HepG2 (cell line): ENCODE measurements around the gene SLBP. TPM values are rescaled to one million over a fixed set of nuclear protein-coding genes. Genes with fewer than 3 reads are reported as not detected.

Source experiments
- DZIP1 ChIP-seq: sonication (generic); formaldehyde crosslinking; IDR thresholded peaks from 2 replicates; pipeline ENCODE4 v1.5.0; 2020; ENCODE audit warnings: mild to moderate bottlenecking, missing genetic modification reagents
- EP300 ChIP-seq, 3 experiments: sonication (generic) in 1 of 3; formaldehyde crosslinking in 1 of 3; IDR thresholded peaks; 2 replicates each; pipeline versions ENCODE4 v1.5.1 to v1.6.1; 2011 to 2020; ENCODE audit warnings: low read depth in 2 of 3, low read length in 2 of 3, borderline replicate concordance in 1 of 3, improper control_type of control experiment in 1 of 3, mild to moderate bottlenecking in 1 of 3, missing genetic modification reagents in 1 of 3, moderate library complexity in 1 of 3
- FOXA1 ChIP-seq, 2 experiments: fragments of 450-650 bp in 1 of 2; sonication (generic) in 1 of 2; formaldehyde crosslinking in 1 of 2; IDR thresholded peaks; 2 replicates each; pipeline versions ENCODE4 v1.4.0 to v1.6.1; 2016 to 2020; ENCODE audit warnings: missing genetic modification reagents in 1 of 2
- GATAD2A ChIP-seq: IDR thresholded peaks from 2 replicates; pipeline ENCODE4 v1.6.1; 2016
- IRF2 ChIP-seq: IDR thresholded peaks from 2 replicates; pipeline ENCODE4 v1.6.1; 2018; ENCODE audit warnings: missing genetic modification reagents, missing compliant biosample characterization
- MATR3 ChIP-seq: sonication (generic); formaldehyde crosslinking; IDR thresholded peaks from 2 replicates; pipeline ENCODE4 v1.4.0; 2020; ENCODE audit warnings: missing genetic modification reagents
- MTF1 ChIP-seq: sonication (generic); formaldehyde crosslinking; IDR thresholded peaks from 2 replicates; pipeline ENCODE4 v1.5.0; 2020; ENCODE audit warnings: missing genetic modification reagents
- MTF2 ChIP-seq: sonication (generic); formaldehyde crosslinking; IDR thresholded peaks from 2 replicates; pipeline ENCODE4 v1.5.0; 2020; ENCODE audit warnings: missing genetic modification reagents, borderline replicate concordance
- NFIB ChIP-seq: sonication (generic); formaldehyde crosslinking; IDR thresholded peaks from 2 replicates; pipeline ENCODE4 v1.9.0; 2021; ENCODE audit warnings: missing genetic modification reagents, mild to moderate bottlenecking, borderline replicate concordance
- NONO ChIP-seq, 2 experiments: fragments of 450-650 bp in 1 of 2; sonication (generic) in 1 of 2; formaldehyde crosslinking in 1 of 2; IDR thresholded peaks in 1 of 2; conservative IDR thresholded peaks in 1 of 2; 2 replicates each; pipeline versions ENCODE4 v1.6.1 to v1.8.0; 2017 to 2022; ENCODE audit warnings: mild to moderate bottlenecking in 1 of 2, missing genetic modification reagents in 1 of 2, moderate library complexity in 1 of 2
- NR0B2 ChIP-seq: sonication (generic); formaldehyde crosslinking; IDR thresholded peaks from 2 replicates; pipeline ENCODE4 v1.4.0; 2020; ENCODE audit warnings: mild to moderate bottlenecking, missing genetic modification reagents
- PHF21A ChIP-seq: sonication (generic); formaldehyde crosslinking; IDR thresholded peaks from 2 replicates; pipeline ENCODE4 v1.5.0; 2020; ENCODE audit warnings: mild to moderate bottlenecking, missing genetic modification reagents
- RBM39 ChIP-seq: fragments of 200-400 bp; formaldehyde crosslinking; IDR thresholded peaks from one replicate; pipeline ENCODE4 v1.6.1; 2018; ENCODE audit warnings: antibody characterized with exemption, mild to moderate bottlenecking, low read depth, low read length; ENCODE audit not compliant: poor library complexity, severe bottlenecking
- SP5 ChIP-seq: IDR thresholded peaks from 2 replicates; pipeline ENCODE4 v1.6.1; 2016; ENCODE audit warnings: low read depth, borderline replicate concordance
- ZNF296 ChIP-seq: sonication (generic); formaldehyde crosslinking; conservative IDR thresholded peaks from 2 replicates; pipeline ENCODE4 v1.5.0; 2020; ENCODE audit warnings: mild to moderate bottlenecking, missing genetic modification reagents
- ZNF430 ChIP-seq: sonication (generic); formaldehyde crosslinking; IDR thresholded peaks from 2 replicates; pipeline ENCODE4 v1.9.0; 2021; ENCODE audit warnings: mild to moderate bottlenecking, missing genetic modification reagents
- ZNF577 ChIP-seq: sonication (generic); formaldehyde crosslinking; IDR thresholded peaks from 2 replicates; pipeline ENCODE4 v1.4.0; 2020; ENCODE audit warnings: mild to moderate bottlenecking, low read depth, missing genetic modification reagents, borderline replicate concordance
- ZNF687 ChIP-seq: sonication (generic); formaldehyde crosslinking; IDR thresholded peaks from 2 replicates; pipeline ENCODE4 v1.5.1; 2020; ENCODE audit warnings: mild to moderate bottlenecking, missing genetic modification reagents, moderate library complexity
- ZNF891 ChIP-seq: sonication (generic); formaldehyde crosslinking; IDR thresholded peaks from 2 replicates; pipeline ENCODE4 v1.5.0; 2020; ENCODE audit warnings: mild to moderate bottlenecking, missing genetic modification reagents
- polyA plus RNA-seq, 8 experiments: library from polyadenylated mRNA; depleted of rRNA in 3 of 8; stranded (reverse) in 7 of 8; unstranded in 1 of 8; fragments of >200 nt; fragmentation: Illumina TruSeq in 4 of 8; extraction: Trizol in 4 of 8; gene quantifications; 2 replicates each; pipeline versions ENCODE4 v1.2.1 to v1.2.3, GENCODE V29; 2011 to 2016; ENCODE audit warnings: low read depth in 4 of 8, missing spikeins in 1 of 8, mixed read lengths in 1 of 8; ENCODE audit not compliant: insufficient read depth in 1 of 8
- total RNA-seq, 5 experiments: library from RNA; depleted of rRNA; stranded (reverse); fragments of >200 nt; fragmentation: Illumina TruSeq; extraction: Trizol; gene quantifications; 2 replicates each; pipeline ENCODE4 v1.2.3, GENCODE V29; 2016; ENCODE audit warnings: low read depth in 1 of 5
- TF ChIP-seq, protein P1 (sequence below): sonication (generic); formaldehyde crosslinking; IDR thresholded peaks from 2 replicates; pipeline ENCODE4 v1.4.0; 2020; ENCODE audit warnings: low read depth, mild to moderate bottlenecking, missing genetic modification reagents

SLBP gene
- total and polyA plus RNA-seq, 2 of the 13 experiments (the other 11 are each of a cell fraction or from before 2014, with no cell fraction given): 43.9 to 104 TPM

DNA sequence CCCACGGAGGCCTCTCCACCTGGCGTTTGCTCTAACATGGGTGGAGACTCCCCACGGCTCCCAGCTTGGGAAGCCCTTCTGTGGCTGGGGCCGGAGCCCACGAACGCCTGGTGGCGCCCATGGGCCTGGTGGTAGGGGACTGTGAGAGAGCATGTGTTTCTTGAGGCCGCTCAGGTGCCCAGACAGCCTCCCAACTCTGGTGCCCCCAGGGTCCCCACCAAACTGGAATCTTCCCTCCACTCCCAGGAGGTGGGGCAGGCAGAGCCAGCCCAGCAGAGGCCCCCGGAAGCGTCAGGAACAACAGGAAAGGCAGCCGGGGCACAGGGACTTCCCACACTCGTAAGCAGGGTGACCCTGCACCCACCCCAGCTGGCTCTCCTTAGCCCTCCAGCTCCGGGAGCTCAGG is 47.7 kb upstream of the SLBP start (continued):
- TF ChIP-seq DZIP1 (CRISPR knock-in tag): no peak
- no peak for TF ChIP-seq EP300 (IDR thresholded peaks at IDR 0.05; ENCODE audit: low read depth in 2 of 2, low read length in 2 of 2)
- TF ChIP-seq EP300 (CRISPR knock-in tag; IDR thresholded peaks at IDR 0.05; ENCODE audit: borderline replicate concordance): no peak
- TF ChIP-seq FOXA1 (IDR thresholded peaks at IDR 0.05): no peak
- no peak for TF ChIP-seq FOXA1 (CRISPR knock-in tag; IDR thresholded peaks at IDR 0.05)
- TF ChIP-seq, protein P1, sequence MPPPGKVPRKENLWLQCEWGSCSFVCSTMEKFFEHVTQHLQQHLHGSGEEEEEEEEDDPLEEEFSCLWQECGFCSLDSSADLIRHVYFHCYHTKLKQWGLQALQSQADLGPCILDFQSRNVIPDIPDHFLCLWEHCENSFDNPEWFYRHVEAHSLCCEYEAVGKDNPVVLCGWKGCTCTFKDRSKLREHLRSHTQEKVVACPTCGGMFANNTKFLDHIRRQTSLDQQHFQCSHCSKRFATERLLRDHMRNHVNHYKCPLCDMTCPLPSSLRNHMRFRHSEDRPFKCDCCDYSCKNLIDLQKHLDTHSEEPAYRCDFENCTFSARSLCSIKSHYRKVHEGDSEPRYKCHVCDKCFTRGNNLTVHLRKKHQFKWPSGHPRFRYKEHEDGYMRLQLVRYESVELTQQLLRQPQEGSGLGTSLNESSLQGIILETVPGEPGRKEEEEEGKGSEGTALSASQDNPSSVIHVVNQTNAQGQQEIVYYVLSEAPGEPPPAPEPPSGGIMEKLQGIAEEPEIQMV (CRISPR knock-in tag): peak; percentile 50; the same call in 1 of the 2 replicates
- no peak for TF ChIP-seq MTF2 (CRISPR knock-in tag)
- no peak for TF ChIP-seq MATR3 (CRISPR knock-in tag)
- 0 out of 2 replicates have a peak, but pooled peaks have one; percentile 26 for TF ChIP-seq GATAD2A (CRISPR knock-in tag)
- peak; percentile 45 for TF ChIP-seq RBM39
- TF ChIP-seq SP5: 0 out of 2 replicates have a peak, but pooled peaks have one; percentile 26
- TF ChIP-seq ZNF296 (CRISPR knock-in tag): 0 out of 2 replicates have a peak, but pooled peaks have one; percentile 31
- 0 out of 2 replicates have a peak, but pooled peaks have one; percentile 25 for TF ChIP-seq NFIB (CRISPR knock-in tag)
- peak; percentile 90 for TF ChIP-seq ZNF687 (CRISPR knock-in tag)
- TF ChIP-seq MTF1 (CRISPR knock-in tag): no peak
- TF ChIP-seq NONO (IDR thresholded peaks at IDR 0.05): no peak
- TF ChIP-seq NONO (CRISPR knock-in tag; conservative IDR thresholded peaks at IDR 0.05): peak; percentile 59; the same call in 1 of the 2 replicates
- no peak for TF ChIP-seq ZNF577 (CRISPR knock-in tag)
- no peak for TF ChIP-seq IRF2 (CRISPR knock-in tag)
- TF ChIP-seq ZNF891 (CRISPR knock-in tag): peak; percentile 69; the same call in 1 of the 2 replicates
- TF ChIP-seq PHF21A (CRISPR knock-in tag): peak; percentile 55
- TF ChIP-seq ZNF430 (CRISPR knock-in tag): peak; percentile 67; the same call in 1 of the 2 replicates
- peak; percentile 42; the same call in 1 of the 2 replicates for TF ChIP-seq NR0B2
